ENCODE measurements around the gene TFAP2A. TPM values are rescaled to one million over a fixed set of nuclear protein-coding genes. Genes with fewer than 3 reads are reported as not detected.
A peak's percentile ranks its signal among the peaks of the same experiment; 100 is the strongest.

The TFAP2A gene
- polyA plus RNA-seq, 1 donor (not counting 4 experiments of a cell fraction or from before 2014, with no cell fraction given) = 30.2 TPM

DNA sequence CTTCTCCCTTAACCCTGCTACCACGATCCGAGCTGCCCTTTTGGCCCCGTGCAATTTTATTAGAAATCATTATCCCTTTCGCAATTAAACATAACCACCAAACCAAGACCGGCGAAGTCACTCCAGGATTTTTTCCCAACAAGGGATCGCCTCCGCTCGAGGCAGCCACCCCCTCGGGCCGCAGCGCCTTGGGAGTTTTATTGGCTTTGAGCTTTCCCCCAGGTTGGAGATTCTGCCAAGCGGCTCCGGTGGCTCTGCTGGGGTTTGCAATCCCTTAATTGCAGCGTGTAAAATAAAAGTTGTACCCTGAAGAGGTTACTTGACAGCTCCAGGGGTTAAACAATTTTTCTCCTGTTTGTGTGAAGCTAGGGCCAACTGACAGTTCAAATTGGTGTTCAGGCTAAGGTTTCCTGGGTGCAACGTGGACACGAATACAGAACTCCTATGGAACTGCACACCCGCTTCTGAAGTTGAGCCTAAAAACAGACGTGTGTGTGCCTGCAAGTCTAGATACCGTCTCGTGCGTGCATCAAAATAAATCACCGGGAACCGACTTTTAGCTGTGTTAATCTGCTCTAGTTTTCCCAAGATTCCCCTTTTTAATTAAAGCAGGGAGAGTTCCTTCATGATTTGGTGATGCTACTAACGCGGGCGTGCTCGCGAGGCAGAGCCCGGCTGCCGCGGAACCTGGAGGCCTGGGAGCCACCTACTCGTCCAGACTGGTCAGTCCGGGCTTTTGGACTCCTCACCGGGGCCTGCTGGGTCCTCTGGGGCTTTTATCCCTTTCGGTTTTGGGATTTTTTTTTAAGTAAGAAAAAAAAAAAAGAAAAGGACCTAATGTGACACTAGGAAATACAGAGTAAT, 975 bp upstream of the TFAP2A start:
- Histone ChIP-seq H2AFZ (ENCODE audit: control insufficient read depth, low read length) (no peak overlapping the region), H3K36me3 (ENCODE audit: control insufficient read depth in 2 of 2, extremely low read depth in 1 of 2, insufficient read depth in 2 of 2, low read length in 2 of 2) (peaks cover 3 to 28% of the 10 kb centered on the region in 2 experiments), H3K27ac (ENCODE audit: control insufficient read depth, insufficient read depth, low read length) (peak overlapping the region; percentile 100), H3K9me1 (ENCODE audit: control insufficient read depth, extremely low read depth, insufficient read depth, low read length) (no peaks in the 10 kb centered on the region), H3K4me3 (ENCODE audit: control insufficient read depth in 2 of 3, extremely low read depth in 1 of 3, insufficient read depth in 2 of 3, low read depth in 1 of 3, low read length in 3 of 3) (peak overlapping the region; percentile 65 to 99 (median 95)), H3K27me3 (ENCODE audit: control insufficient read depth, extremely low read depth, insufficient read depth, low read length) (no peaks in the 10 kb centered on the region), H3K9me3 (ENCODE audit: control insufficient read depth, low read depth, low read length) (no peaks in the 10 kb centered on the region), H3K79me2 (ENCODE audit: control insufficient read depth, insufficient read depth, low read length) (peaks cover 80% of the 10 kb centered on the region), H4K20me1 (ENCODE audit: control insufficient read depth, extremely low read depth, insufficient read depth, low read length) (peaks cover 14% of the 10 kb centered on the region), H3K4me1 (ENCODE audit: control insufficient read depth, extremely low read depth, insufficient read depth, low read length) (peaks cover 22% of the 10 kb centered on the region), H3K9ac (ENCODE audit: control insufficient read depth, extremely low read depth, insufficient read depth, low read length) (peak overlapping the region; percentile 100), H3K4me2 (ENCODE audit: control insufficient read depth, extremely low read depth, insufficient read depth, low read depth, low read length) (peak overlapping the region; percentile 100)
- no peak for DNase-seq (ENCODE audit: low read depth, low spot score)
- FAIRE-seq = peak; percentile 32
- dilution Hi-C loops (cut with MboI; ENCODE audit: extremely low pct_ligation_motif_present, low sequenced_read_pairs) = no loop called here
- no peak for TF ChIP-seq EZH2 (IDR thresholded peaks at IDR 0.05; ENCODE audit: low read length)
- TF ChIP-seq, protein P1, sequence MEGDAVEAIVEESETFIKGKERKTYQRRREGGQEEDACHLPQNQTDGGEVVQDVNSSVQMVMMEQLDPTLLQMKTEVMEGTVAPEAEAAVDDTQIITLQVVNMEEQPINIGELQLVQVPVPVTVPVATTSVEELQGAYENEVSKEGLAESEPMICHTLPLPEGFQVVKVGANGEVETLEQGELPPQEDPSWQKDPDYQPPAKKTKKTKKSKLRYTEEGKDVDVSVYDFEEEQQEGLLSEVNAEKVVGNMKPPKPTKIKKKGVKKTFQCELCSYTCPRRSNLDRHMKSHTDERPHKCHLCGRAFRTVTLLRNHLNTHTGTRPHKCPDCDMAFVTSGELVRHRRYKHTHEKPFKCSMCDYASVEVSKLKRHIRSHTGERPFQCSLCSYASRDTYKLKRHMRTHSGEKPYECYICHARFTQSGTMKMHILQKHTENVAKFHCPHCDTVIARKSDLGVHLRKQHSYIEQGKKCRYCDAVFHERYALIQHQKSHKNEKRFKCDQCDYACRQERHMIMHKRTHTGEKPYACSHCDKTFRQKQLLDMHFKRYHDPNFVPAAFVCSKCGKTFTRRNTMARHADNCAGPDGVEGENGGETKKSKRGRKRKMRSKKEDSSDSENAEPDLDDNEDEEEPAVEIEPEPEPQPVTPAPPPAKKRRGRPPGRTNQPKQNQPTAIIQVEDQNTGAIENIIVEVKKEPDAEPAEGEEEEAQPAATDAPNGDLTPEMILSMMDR (optimal IDR thresholded peaks at IDR 0.05 in 1 of 3, IDR thresholded peaks at IDR 0.05 in 1 of 3, conservative IDR thresholded peaks at IDR 0.05 in 1 of 3; ENCODE audit: extremely low read depth in 1 of 3, insufficient read depth in 2 of 3, low read length in 3 of 3) = no peak

- Histone ChIP-seq H3K27me3 (ENCODE audit: control insufficient read depth, extremely low read depth, insufficient read depth, low read length) (no peaks in the 10 kb centered on the region), H4K20me1 (ENCODE audit: control insufficient read depth, extremely low read depth, insufficient read depth, low read length) (peaks cover 24% of the 10 kb centered on the region), H3K27ac (ENCODE audit: control insufficient read depth, insufficient read depth, low read length) (peak overlapping the region; percentile 100), H3K36me3 (ENCODE audit: control insufficient read depth in 2 of 2, extremely low read depth in 1 of 2, insufficient read depth in 2 of 2, low read length in 2 of 2) (peaks cover 3 to 39% of the 10 kb centered on the region in 2 experiments), H2AFZ (ENCODE audit: control insufficient read depth, low read length) (no peak overlapping the region), H3K4me2 (ENCODE audit: control insufficient read depth, extremely low read depth, insufficient read depth, low read depth, low read length) (peak overlapping the region; percentile 62), H3K4me3 (ENCODE audit: control insufficient read depth in 2 of 3, extremely low read depth in 1 of 3, insufficient read depth in 2 of 3, low read depth in 1 of 3, low read length in 3 of 3) (peak overlapping the region; percentile 65 to 99 (median 88)), H3K4me1 (ENCODE audit: control insufficient read depth, extremely low read depth, insufficient read depth, low read length) (peaks cover 13% of the 10 kb centered on the region), H3K9me3 (ENCODE audit: control insufficient read depth, low read depth, low read length) (no peaks in the 10 kb centered on the region), H3K79me2 (ENCODE audit: control insufficient read depth, insufficient read depth, low read length) (peaks cover 95% of the 10 kb centered on the region), H3K9ac (ENCODE audit: control insufficient read depth, extremely low read depth, insufficient read depth, low read length) (peak overlapping the region; percentile 100), H3K9me1 (ENCODE audit: control insufficient read depth, extremely low read depth, insufficient read depth, low read length) (no peaks in the 10 kb centered on the region)
- dilution Hi-C loops (cut with MboI; ENCODE audit: extremely low pct_ligation_motif_present, low sequenced_read_pairs) = no loop called here
- DNase-seq (ENCODE audit: low read depth, low spot score) = no peak
- FAIRE-seq = no peak
- TF ChIP-seq EZH2 (IDR thresholded peaks at IDR 0.05; ENCODE audit: low read length) = no peak
- TF ChIP-seq, protein P1 (optimal IDR thresholded peaks at IDR 0.05 in 1 of 3, IDR thresholded peaks at IDR 0.05 in 1 of 3, conservative IDR thresholded peaks at IDR 0.05 in 1 of 3; ENCODE audit: extremely low read depth in 1 of 3, insufficient read depth in 2 of 3, low read length in 3 of 3) = peak in 2 of 3 experiments; percentile 34 to 36
Observed at GRCh38 chr6:10413850-10414738, 780 bp downstream of the TFAP2A start.
